Measurements from ENCODE around the gene COL7A1. TPM values are rescaled to one million over a fixed set of nuclear protein-coding genes. Genes with fewer than 3 reads are reported as not detected.
A peak's percentile ranks its signal among the peaks of the same experiment; 100 is the strongest.

COL7A1 gene
- total and polyA plus RNA-seq, 2 of the 13 experiments (the other 11 are each of a cell fraction or from before 2014, with no cell fraction given), result 2.7 to 11.7 TPM

DNA sequence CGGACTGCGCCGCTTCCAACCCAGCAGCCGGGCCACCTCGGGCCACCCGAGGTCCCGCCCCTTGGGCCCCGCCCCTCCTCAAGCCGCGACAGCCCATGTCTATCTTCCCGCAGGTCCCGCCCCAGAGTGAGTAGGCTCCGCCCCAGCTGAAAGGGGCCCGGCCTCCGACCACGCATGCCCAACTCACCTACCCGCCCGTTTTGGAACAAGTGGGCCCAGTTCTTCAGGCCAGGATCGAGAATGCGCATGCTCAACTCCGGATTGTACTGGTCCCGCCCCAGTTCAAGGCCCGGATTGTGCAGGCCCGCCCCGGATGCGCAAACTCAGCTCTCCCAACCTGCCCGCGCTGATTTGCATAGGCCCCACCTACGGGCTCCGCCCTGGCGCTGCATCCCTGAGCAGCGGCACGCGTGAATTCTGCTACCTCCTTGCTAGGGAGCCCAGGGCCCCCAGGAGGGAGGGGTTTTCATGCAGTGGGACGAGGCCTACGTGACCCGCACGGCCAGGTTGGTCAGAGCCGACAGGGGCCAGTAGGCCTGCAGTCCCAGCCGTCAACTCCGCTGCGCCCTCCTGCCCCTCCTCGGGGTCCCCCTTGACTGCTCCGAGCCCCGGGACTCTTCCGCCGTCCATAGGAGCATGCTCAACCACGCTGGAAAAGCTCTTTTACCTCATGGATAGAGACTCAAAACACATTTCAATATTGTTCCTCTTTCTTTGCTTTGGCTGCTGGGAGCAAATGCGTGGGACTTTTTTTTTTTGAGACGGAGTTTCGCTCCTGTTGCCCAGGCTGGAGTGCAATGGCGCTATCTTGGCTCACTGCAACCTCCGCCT lies 38.1 kb downstream of the COL7A1 start, which contains the start of gene PFKFB4 (continued):
- TF ChIP-seq, protein P1, sequence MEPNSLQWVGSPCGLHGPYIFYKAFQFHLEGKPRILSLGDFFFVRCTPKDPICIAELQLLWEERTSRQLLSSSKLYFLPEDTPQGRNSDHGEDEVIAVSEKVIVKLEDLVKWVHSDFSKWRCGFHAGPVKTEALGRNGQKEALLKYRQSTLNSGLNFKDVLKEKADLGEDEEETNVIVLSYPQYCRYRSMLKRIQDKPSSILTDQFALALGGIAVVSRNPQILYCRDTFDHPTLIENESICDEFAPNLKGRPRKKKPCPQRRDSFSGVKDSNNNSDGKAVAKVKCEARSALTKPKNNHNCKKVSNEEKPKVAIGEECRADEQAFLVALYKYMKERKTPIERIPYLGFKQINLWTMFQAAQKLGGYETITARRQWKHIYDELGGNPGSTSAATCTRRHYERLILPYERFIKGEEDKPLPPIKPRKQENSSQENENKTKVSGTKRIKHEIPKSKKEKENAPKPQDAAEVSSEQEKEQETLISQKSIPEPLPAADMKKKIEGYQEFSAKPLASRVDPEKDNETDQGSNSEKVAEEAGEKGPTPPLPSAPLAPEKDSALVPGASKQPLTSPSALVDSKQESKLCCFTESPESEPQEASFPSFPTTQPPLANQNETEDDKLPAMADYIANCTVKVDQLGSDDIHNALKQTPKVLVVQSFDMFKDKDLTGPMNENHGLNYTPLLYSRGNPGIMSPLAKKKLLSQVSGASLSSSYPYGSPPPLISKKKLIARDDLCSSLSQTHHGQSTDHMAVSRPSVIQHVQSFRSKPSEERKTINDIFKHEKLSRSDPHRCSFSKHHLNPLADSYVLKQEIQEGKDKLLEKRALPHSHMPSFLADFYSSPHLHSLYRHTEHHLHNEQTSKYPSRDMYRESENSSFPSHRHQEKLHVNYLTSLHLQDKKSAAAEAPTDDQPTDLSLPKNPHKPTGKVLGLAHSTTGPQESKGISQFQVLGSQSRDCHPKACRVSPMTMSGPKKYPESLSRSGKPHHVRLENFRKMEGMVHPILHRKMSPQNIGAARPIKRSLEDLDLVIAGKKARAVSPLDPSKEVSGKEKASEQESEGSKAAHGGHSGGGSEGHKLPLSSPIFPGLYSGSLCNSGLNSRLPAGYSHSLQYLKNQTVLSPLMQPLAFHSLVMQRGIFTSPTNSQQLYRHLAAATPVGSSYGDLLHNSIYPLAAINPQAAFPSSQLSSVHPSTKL (CRISPR knock-in tag; IDR thresholded peaks at IDR 0.05), result peak; percentile 78
- TF ChIP-seq, protein P2, sequence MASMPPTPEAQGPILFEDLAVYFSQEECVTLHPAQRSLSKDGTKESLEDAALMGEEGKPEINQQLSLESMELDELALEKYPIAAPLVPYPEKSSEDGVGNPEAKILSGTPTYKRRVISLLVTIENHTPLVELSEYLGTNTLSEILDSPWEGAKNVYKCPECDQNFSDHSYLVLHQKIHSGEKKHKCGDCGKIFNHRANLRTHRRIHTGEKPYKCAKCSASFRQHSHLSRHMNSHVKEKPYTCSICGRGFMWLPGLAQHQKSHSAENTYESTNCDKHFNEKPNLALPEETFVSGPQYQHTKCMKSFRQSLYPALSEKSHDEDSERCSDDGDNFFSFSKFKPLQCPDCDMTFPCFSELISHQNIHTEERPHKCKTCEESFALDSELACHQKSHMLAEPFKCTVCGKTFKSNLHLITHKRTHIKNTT (CRISPR knock-in tag; IDR thresholded peaks at IDR 0.05), result no peak
- TF ChIP-seq ZNF616 (CRISPR knock-in tag; IDR thresholded peaks at IDR 0.05; ENCODE audit: low read depth) (0 out of 2 replicates have a peak, but pooled peaks have one; percentile 36), PRPF4 (IDR thresholded peaks at IDR 0.05; ENCODE audit: low read depth, low read length, poor library complexity, severe bottlenecking) (no peak), ZNF101 (CRISPR knock-in tag; IDR thresholded peaks at IDR 0.05; ENCODE audit: borderline replicate concordance, low read depth) (no peak), ZSCAN31 (CRISPR knock-in tag; IDR thresholded peaks at IDR 0.05; ENCODE audit: low read depth) (peak; percentile 96), ZNF672 (CRISPR knock-in tag; IDR thresholded peaks at IDR 0.05) (no peak), MLLT10 (CRISPR knock-in tag; IDR thresholded peaks at IDR 0.05) (no peak), ZNF781 (CRISPR knock-in tag; IDR thresholded peaks at IDR 0.05; ENCODE audit: borderline replicate concordance, not compliant biosample characterization) (no peak), ZNF746 (CRISPR knock-in tag; IDR thresholded peaks at IDR 0.05) (0 out of 2 replicates have a peak, but pooled peaks have one; percentile 40), PBX2 (CRISPR knock-in tag; IDR thresholded peaks at IDR 0.05) (peak; percentile 75), ZNF784 (CRISPR knock-in tag; IDR thresholded peaks at IDR 0.05; ENCODE audit: borderline replicate concordance) (no peak), GFI1 (CRISPR knock-in tag; IDR thresholded peaks at IDR 0.05; ENCODE audit: borderline replicate concordance) (peak; percentile 62; the same call in 1 of the 2 replicates), ARID3A (IDR thresholded peaks at IDR 0.05; ENCODE audit: low read depth, low read length) (no peak), SCMH1 (CRISPR knock-in tag; IDR thresholded peaks at IDR 0.05; ENCODE audit: borderline replicate concordance) (no peak), RNF2 (conservative IDR thresholded peaks at IDR 0.05; ENCODE audit: low read depth) (no peak)
- TF ChIP-seq, protein P3, sequence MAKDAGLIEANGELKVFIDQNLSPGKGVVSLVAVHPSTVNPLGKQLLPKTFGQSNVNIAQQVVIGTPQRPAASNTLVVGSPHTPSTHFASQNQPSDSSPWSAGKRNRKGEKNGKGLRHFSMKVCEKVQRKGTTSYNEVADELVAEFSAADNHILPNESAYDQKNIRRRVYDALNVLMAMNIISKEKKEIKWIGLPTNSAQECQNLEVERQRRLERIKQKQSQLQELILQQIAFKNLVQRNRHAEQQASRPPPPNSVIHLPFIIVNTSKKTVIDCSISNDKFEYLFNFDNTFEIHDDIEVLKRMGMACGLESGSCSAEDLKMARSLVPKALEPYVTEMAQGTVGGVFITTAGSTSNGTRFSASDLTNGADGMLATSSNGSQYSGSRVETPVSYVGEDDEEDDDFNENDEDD (CRISPR knock-in tag; IDR thresholded peaks at IDR 0.05; ENCODE audit: borderline replicate concordance), result peak; percentile 75

Measured in HepG2 (cell line).